H1 (cell line): ENCODE measurements around the gene ROR1. TPM values are rescaled to one million over a fixed set of nuclear protein-coding genes. Genes with fewer than 3 reads are reported as not detected.

ENCODE experiments used
- CTCF ChIA-PET: fragments of 300-600 bp; sonication (Branson Sonifier 250); formaldehyde crosslinking; loops from one replicate; lab custom pipeline; 2021; ENCODE audit not compliant: partially characterized antibody; lab: Charles Lee
- POLR2A ChIA-PET: fragments of 300-600 bp; sonication (Branson Sonifier 250); formaldehyde crosslinking; loops from one replicate; lab custom pipeline; 2021; ENCODE audit warnings: inconsistent platforms; ENCODE audit not compliant: partially characterized antibody; lab: Charles Lee
- DNase-seq, 2 experiments: peaks; one replicate each; pipeline versions ENCODE4 v3.0.0 to v3.0.0-alpha.2; 2010 to 2022; ENCODE audit warnings: low spot score in 2 of 2, low read depth in 1 of 2, mixed read lengths in 1 of 2
- FAIRE-seq: peaks from 2 replicates; lab custom pipeline; 2011; peaks lifted over from hg19 to GRCh38; lab: Jason Lieb, UNC
- H2AFZ ChIP-seq: 2 replicates; pipeline ENCODE4 v1.8.1; 2012; ENCODE audit warnings: low read length, inconsistent platforms
- H2AK5ac ChIP-seq: 2 replicates; pipeline ENCODE4 v1.6.1; 2013; ENCODE audit warnings: low read depth, low read length
- H2BK120ac ChIP-seq: replicated peaks from 2 replicates; pipeline ENCODE3; 2013; ENCODE audit warnings: low read depth, low read length, inconsistent platforms
- H2BK12ac ChIP-seq: 2 replicates; pipeline ENCODE4 v1.6.1; 2013; ENCODE audit warnings: low read depth, low read length
- H2BK15ac ChIP-seq: 2 replicates; pipeline ENCODE4 v1.6.1; 2013; ENCODE audit warnings: low read length
- H2BK20ac ChIP-seq: 2 replicates; pipeline ENCODE4 v1.6.1; 2013; ENCODE audit warnings: low read length
- H2BK5ac ChIP-seq: 2 replicates; pipeline ENCODE4 v1.6.1; 2013; ENCODE audit warnings: low read depth, low read length
- H3K14ac ChIP-seq: 2 replicates; pipeline ENCODE4 v1.6.1; 2013; ENCODE audit warnings: inconsistent platforms; ENCODE audit not compliant: insufficient read length
- H3K18ac ChIP-seq: 2 replicates; pipeline ENCODE4 v1.6.1; 2013; ENCODE audit warnings: low read length; ENCODE audit errors: extremely low read depth
- H3K23ac ChIP-seq: 2 replicates; pipeline ENCODE4 v1.6.1; 2013; ENCODE audit warnings: inconsistent platforms; ENCODE audit not compliant: insufficient read length
- H3K23me2 ChIP-seq: 2 replicates; pipeline ENCODE4 v1.6.1; 2013; ENCODE audit warnings: low read depth, low read length
- H3K27ac ChIP-seq: 2 replicates; pipeline ENCODE4 v1.6.1; 2011; ENCODE audit warnings: low read depth, low read length, inconsistent platforms
- H3K27me3 ChIP-seq, 4 experiments: replicated peaks in 1 of 4; 1 replicate in 1 of 4; 2 replicates in 3 of 4; pipeline versions ENCODE4 v1.6.1 to v1.8.1; 2011 to 2013; ENCODE audit warnings: low read length in 3 of 4, mild to moderate bottlenecking in 3 of 4, inconsistent platforms in 2 of 4, mixed read lengths in 2 of 4, moderate library complexity in 1 of 4; ENCODE audit not compliant: control insufficient read depth in 3 of 4, insufficient read depth in 3 of 4; ENCODE audit errors: extremely low read depth in 1 of 4
- H3K36me3 ChIP-seq, 4 experiments: 2 replicates each; pipeline versions ENCODE4 v1.6.1 to v1.8.1; 2011 to 2013; ENCODE audit warnings: mild to moderate bottlenecking in 4 of 4, low read length in 3 of 4, moderate library complexity in 2 of 4, control low read depth in 1 of 4, inconsistent platforms in 1 of 4; ENCODE audit not compliant: insufficient read depth in 4 of 4, control insufficient read depth in 2 of 4
- H3K4ac ChIP-seq: replicated peaks from 2 replicates; pipeline ENCODE3; 2013; ENCODE audit warnings: low read length, low read depth, mixed read lengths, inconsistent platforms; ENCODE audit not compliant: insufficient read length
- H3K4me1 ChIP-seq, 4 experiments: replicated peaks in 1 of 4; 1 replicate in 1 of 4; 2 replicates in 3 of 4; pipeline versions ENCODE4 v1.6.1 to v1.8.1; 2011 to 2013; ENCODE audit warnings: low read length in 3 of 4, inconsistent platforms in 2 of 4, mixed read lengths in 1 of 4; ENCODE audit not compliant: insufficient read depth in 4 of 4, control insufficient read depth in 3 of 4
- H3K4me2 ChIP-seq, 2 experiments: 2 replicates each; pipeline versions ENCODE4 v1.6.1 to v1.8.1; 2011 to 2013; ENCODE audit warnings: low read depth in 2 of 2, low read length in 2 of 2, control low read depth in 1 of 2, inconsistent platforms in 1 of 2, mild to moderate bottlenecking in 1 of 2; ENCODE audit not compliant: insufficient read depth in 1 of 2
- H3K4me3 ChIP-seq, 4 experiments: fragments of 200-600, 300-600 bp in 1 of 4; sonication (generic), shearing (Covaris generic), sonication (Bioruptor Twin) in 1 of 4; 2 replicates each; pipeline versions ENCODE4 v1.5.1 to v1.8.1; 2011 to 2016; ENCODE audit warnings: low read length in 4 of 4, low read depth in 3 of 4, control low read depth in 2 of 4, inconsistent platforms in 2 of 4, mild to moderate bottlenecking in 2 of 4, mixed read lengths in 1 of 4, moderate library complexity in 1 of 4; ENCODE audit not compliant: insufficient read depth in 2 of 4; ENCODE audit errors: extremely low read depth in 1 of 4
- H3K56ac ChIP-seq: replicated peaks from 2 replicates; pipeline ENCODE3; 2013; ENCODE audit warnings: low read depth, mild to moderate bottlenecking, mixed read lengths, low read length, inconsistent platforms; ENCODE audit not compliant: insufficient read length
- H3K79me1 ChIP-seq: 2 replicates; pipeline ENCODE4 v1.6.1; 2013; ENCODE audit warnings: low read depth, low read length, control low read depth
- H3K79me2 ChIP-seq, 2 experiments: 2 replicates each; pipeline versions ENCODE4 v1.6.1 to v1.8.1; 2012 to 2013; ENCODE audit warnings: low read length in 2 of 2, mild to moderate bottlenecking in 2 of 2, inconsistent platforms in 1 of 2; ENCODE audit not compliant: insufficient read depth in 2 of 2, control insufficient read depth in 1 of 2
- H3K9ac ChIP-seq, 4 experiments: replicated peaks in 1 of 4; 1 replicate in 1 of 4; 2 replicates in 3 of 4; pipeline versions ENCODE4 v1.6.1 to v1.8.1; 2011 to 2013; ENCODE audit warnings: low read depth in 3 of 4, low read length in 3 of 4, control low read depth in 2 of 4, mild to moderate bottlenecking in 2 of 4, moderate library complexity in 2 of 4, inconsistent platforms in 1 of 4; ENCODE audit errors: extremely low read depth in 1 of 4
- H3K9me3 ChIP-seq, 2 experiments: 2 replicates each; pipeline versions ENCODE4 v1.6.1 to v1.8.1; 2012 to 2013; ENCODE audit warnings: mild to moderate bottlenecking in 2 of 2, moderate library complexity in 2 of 2, control low read depth in 1 of 2, inconsistent platforms in 1 of 2, low read depth in 1 of 2, low read length in 1 of 2, mixed read lengths in 1 of 2; ENCODE audit not compliant: insufficient read depth in 2 of 2
- H4K20me1 ChIP-seq, 2 experiments: replicated peaks in 1 of 2; 2 replicates each; pipeline versions ENCODE3 to v1.8.1; 2011 to 2013; ENCODE audit warnings: inconsistent platforms in 2 of 2, low read length in 2 of 2, mild to moderate bottlenecking in 1 of 2; ENCODE audit not compliant: insufficient read depth in 2 of 2, control insufficient read depth in 1 of 2
- H4K5ac ChIP-seq: 2 replicates; pipeline ENCODE4 v1.6.1; 2013; ENCODE audit warnings: low read length, low read depth, mixed read lengths, inconsistent platforms; ENCODE audit not compliant: insufficient read length
- H4K8ac ChIP-seq: 2 replicates; pipeline ENCODE4 v1.8.0; 2013; ENCODE audit warnings: mild to moderate bottlenecking, moderate library complexity, low read length, inconsistent platforms; ENCODE audit not compliant: insufficient read depth; ENCODE audit errors: extremely low read depth
- H4K91ac ChIP-seq: replicated peaks from 2 replicates; pipeline ENCODE3; 2013; ENCODE audit warnings: low read length, mixed read lengths, inconsistent platforms; ENCODE audit not compliant: insufficient read length
- CBX5 ChIP-seq: fragments of 300-800, 300-1000 bp; sonication (generic); IDR thresholded peaks from 2 replicates; pipeline ENCODE4 v1.7.1; 2016; ENCODE audit warnings: antibody characterized with exemption, low read length, low read depth
- CHD2 ChIP-seq: IDR thresholded peaks from 2 replicates; pipeline ENCODE4 v1.6.1; 2012; ENCODE audit warnings: low read length, improper control_type of control experiment
- CTBP2 ChIP-seq: IDR thresholded peaks from 2 replicates; pipeline ENCODE4 v1.7.0; 2011; ENCODE audit warnings: borderline replicate concordance, mild to moderate bottlenecking, moderate library complexity, mixed read lengths, low read length; ENCODE audit not compliant: insufficient read depth, insufficient read length
- E2F6 ChIP-seq: IDR thresholded peaks from 2 replicates; pipeline ENCODE4 v1.6.1; 2012; ENCODE audit warnings: inconsistent platforms
- HDAC2 ChIP-seq, 2 experiments: fragments of 300-600 bp in 1 of 2; sonication (generic) in 1 of 2; IDR thresholded peaks; 2 replicates each; pipeline ENCODE4 v1.6.1; 2011 to 2012; ENCODE audit warnings: low read depth in 2 of 2, low read length in 2 of 2, mild to moderate bottlenecking in 2 of 2, moderate library complexity in 2 of 2, borderline replicate concordance in 1 of 2, inconsistent platforms in 1 of 2
- PHF8 ChIP-seq: fragments of 200-600 bp; sonication (generic); conservative IDR thresholded peaks from 2 replicates; pipeline ENCODE4 v1.7.1; 2012; ENCODE audit warnings: low read depth, mild to moderate bottlenecking, inconsistent platforms, low read length, moderate library complexity
- POLR2AphosphoS5 ChIP-seq: IDR thresholded peaks from 2 replicates; pipeline ENCODE4 v1.6.1; 2011; ENCODE audit warnings: low read depth, low read length
- POU5F1 ChIP-seq: IDR thresholded peaks from 2 replicates; pipeline ENCODE4 v1.6.1; 2011; ENCODE audit warnings: low read depth, mild to moderate bottlenecking, low read length, moderate library complexity
- RBBP5 ChIP-seq: IDR thresholded peaks from 2 replicates; pipeline ENCODE4 v1.7.1; 2012; ENCODE audit warnings: low read depth, mild to moderate bottlenecking, inconsistent platforms, low read length, moderate library complexity, borderline replicate concordance
- SIN3A ChIP-seq, 2 experiments: IDR thresholded peaks in 1 of 2; conservative IDR thresholded peaks in 1 of 2; 2 replicates each; pipeline ENCODE4 v1.6.1; 2011 to 2012; ENCODE audit warnings: low read length in 2 of 2, improper control_type of control experiment in 1 of 2, low read depth in 1 of 2, mild to moderate bottlenecking in 1 of 2
- TEAD4 ChIP-seq: IDR thresholded peaks from 2 replicates; pipeline ENCODE4 v1.6.1; 2012; ENCODE audit warnings: low read depth, low read length, inconsistent platforms, mixed read lengths
- YY1 ChIP-seq: IDR thresholded peaks from 2 replicates; pipeline ENCODE4 v1.6.1; 2011; ENCODE audit warnings: low read depth, mild to moderate bottlenecking, low read length
- WGBS, 2 experiments: shearing (Covaris generic) in 1 of 2; methylation state at CpG; one replicate each; pipeline versions ENCODE4 v1.1.6 to v1.1.7; 2013 to 2015; ENCODE audit warnings: low lambda C conversion rate in 2 of 2, mixed read lengths in 2 of 2, inconsistent platforms in 1 of 2, low coverage in 1 of 2, missing lambda C conversion rate in 1 of 2; ENCODE audit not compliant: insufficient replicate concordance in 2 of 2, insufficient coverage in 1 of 2, insufficient read length in 1 of 2; ENCODE audit errors: extremely low coverage in 1 of 2, missing lambda C conversion rate in 1 of 2; 5-methylcytosine and 5-hydroxymethylcytosine counted together
- polyA plus RNA-seq, 7 experiments: library from polyadenylated mRNA; depleted of rRNA in 3 of 7; stranded (reverse) in 5 of 7; unstranded in 2 of 7; fragments of >200 nt in 5 of 7; fragments of 200-250 nt in 2 of 7; gene quantifications; 1 replicate in 5 of 7; 2 replicates in 1 of 7; 4 replicates in 1 of 7; pipeline versions ENCODE4 v1.2.1 to v1.2.3, GENCODE V29; 2011 to 2013; ENCODE audit warnings: missing spikeins in 2 of 7, mixed read lengths in 2 of 7
- total RNA-seq: library from RNA; stranded (reverse); fragmentation: NEBNext Ultra II Directional; extraction: Animal tissue kit (Norgen Biotek cat#: 25700); gene quantifications from 2 replicates; pipeline ENCODE4 v1.2.1, GENCODE V29; 2021
- TF ChIP-seq, protein P1 (sequence below): IDR thresholded peaks from 2 replicates; pipeline ENCODE4 v1.6.1; 2012; ENCODE audit warnings: inconsistent platforms

ROR1 gene
- total and polyA plus RNA-seq, 2 of the 8 experiments (the other 6 are each of a cell fraction or from before 2014, with no cell fraction given): 33.6 to 73.6 TPM

- CTCF ChIA-PET: interaction anchor here (5.9 kb wide), 1 partner anchor 20 kb away, joined by 50 read pairs; no protein-coding TSS in a partner anchor
- POLR2A ChIA-PET: interaction anchor here (1.0 kb wide), 1 partner anchor 13 kb away, joined by 3 read pairs; no protein-coding TSS in a partner anchor
- Histone ChIP-seq H3K4ac (no peak overlapping the region), H3K4me2 (no peak overlapping the region), H3K79me1 (peaks cover 13% of the 10 kb centered on the region), H2BK120ac (no peak overlapping the region), H4K20me1 (peaks cover 1 to 4% of the 10 kb centered on the region in 2 experiments), H3K4me1 (peaks cover 27 to 46% (median 41%) of the 10 kb centered on the region in 4 experiments), H3K27me3 (no peaks in the 10 kb centered on the region), H3K56ac (no peak overlapping the region), H3K18ac (no peak overlapping the region), H3K14ac (no peak overlapping the region), H2AK5ac (no peak overlapping the region), H2BK5ac (0 out of 2 replicates have a peak overlapping the region, but pooled peaks have one; percentile 19), H2AFZ (no peak overlapping the region), H4K91ac (no peak overlapping the region), H3K4me3 (no peak overlapping the region), H3K9ac (no peak overlapping the region), H3K27ac (no peak overlapping the region), H3K23ac (no peak overlapping the region), H3K36me3 (no peaks in the 10 kb centered on the region), H2BK20ac (no peak overlapping the region), H2BK12ac (no peak overlapping the region), H4K8ac (no peak overlapping the region), H3K23me2 (no peaks in the 10 kb centered on the region), H3K9me3 (no peaks in the 10 kb centered on the region), H4K5ac (no peak overlapping the region), H2BK15ac (no peak overlapping the region), H3K79me2 (peaks cover 26 to 100% of the 10 kb centered on the region in 2 experiments)
- no peak for DNase-seq
- 94% methylated on average over 2 of the region's 2 CpGs; no CpG with 5 or more reads in 1 of the 2 experiments for WGBS, 2 experiments
- peak; percentile 13 for FAIRE-seq
- TF ChIP-seq CTBP2 (no peak), PHF8 (no peak), E2F6 (no peak), HDAC2 (IDR thresholded peaks at IDR 0.05; ENCODE audit: borderline replicate concordance in 1 of 2, low read depth in 2 of 2, low read length in 2 of 2) (no peak), CHD2 (no peak), TEAD4 (no peak), CBX5 (no peak), YY1 (no peak), POLR2AphosphoS5 (no peak), SIN3A (conservative IDR thresholded peaks at IDR 0.05 in 1 of 2, IDR thresholded peaks at IDR 0.05 in 1 of 2; ENCODE audit: low read depth in 1 of 2, low read length in 2 of 2) (no peak), RBBP5 (no peak), POU5F1 (no peak)
- TF ChIP-seq, protein P1, sequence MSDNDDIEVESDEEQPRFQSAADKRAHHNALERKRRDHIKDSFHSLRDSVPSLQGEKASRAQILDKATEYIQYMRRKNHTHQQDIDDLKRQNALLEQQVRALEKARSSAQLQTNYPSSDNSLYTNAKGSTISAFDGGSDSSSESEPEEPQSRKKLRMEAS: no peak
Observed at GRCh38 chr1:63798284-63798683, 24.5 kb downstream of the ROR1 start.
